ENCODE measurements around the gene THSD7B. TPM values are rescaled to one million over a fixed set of nuclear protein-coding genes. Genes with fewer than 3 reads are reported as not detected.

Gene THSD7B
- total RNA-seq, 1 experiment from 2014 or later = not detected

DNA sequence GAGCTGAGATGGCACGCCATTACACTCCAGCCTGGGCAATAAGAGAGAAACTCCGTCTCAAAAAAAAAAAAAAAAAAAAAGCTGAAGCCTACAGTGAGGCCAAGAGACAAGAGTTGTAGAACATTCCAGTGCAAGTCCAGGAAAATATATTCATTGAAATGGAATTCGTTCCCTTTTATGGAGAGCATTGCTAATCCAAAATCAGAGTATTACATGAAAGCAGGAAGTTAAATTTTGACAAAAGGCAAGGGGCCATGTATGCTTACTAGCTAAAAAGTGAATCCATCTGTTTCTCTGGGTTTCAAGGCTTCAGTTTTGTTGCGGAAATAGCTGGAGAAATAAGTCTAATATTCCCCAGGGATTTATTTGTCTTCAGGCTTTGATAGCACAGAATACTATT lies 471.7 kb downstream of the THSD7B start:
- in situ Hi-C loops (cut with HindIII; ENCODE audit: low pct_unique_long_range_greater_than_20kb, low sequenced_read_pairs) = no loop called here
- no peak for DNase-seq (ENCODE audit: low read depth, low spot score)

- in situ Hi-C loops (cut with HindIII; ENCODE audit: low pct_unique_long_range_greater_than_20kb, low sequenced_read_pairs) = no loop called here
- no peak for DNase-seq (ENCODE audit: low read depth, low spot score)
Observed at GRCh38 chr2:137238065-137238464, 472.7 kb downstream of the THSD7B start.

- in situ Hi-C loops (cut with HindIII; ENCODE audit: low pct_unique_long_range_greater_than_20kb, low sequenced_read_pairs) = no loop called here
- DNase-seq (ENCODE audit: low read depth, low spot score) = no peak
Observed at GRCh38 chr2:137249463-137250130, 484.3 kb downstream of the THSD7B start.

GRCh38 chr2:137250401-137250800 lies 485.1 kb downstream of the THSD7B start:
- in situ Hi-C loops (cut with HindIII; ENCODE audit: low pct_unique_long_range_greater_than_20kb, low sequenced_read_pairs) = no loop called here
- no peak for DNase-seq (ENCODE audit: low read depth, low spot score)

DNA sequence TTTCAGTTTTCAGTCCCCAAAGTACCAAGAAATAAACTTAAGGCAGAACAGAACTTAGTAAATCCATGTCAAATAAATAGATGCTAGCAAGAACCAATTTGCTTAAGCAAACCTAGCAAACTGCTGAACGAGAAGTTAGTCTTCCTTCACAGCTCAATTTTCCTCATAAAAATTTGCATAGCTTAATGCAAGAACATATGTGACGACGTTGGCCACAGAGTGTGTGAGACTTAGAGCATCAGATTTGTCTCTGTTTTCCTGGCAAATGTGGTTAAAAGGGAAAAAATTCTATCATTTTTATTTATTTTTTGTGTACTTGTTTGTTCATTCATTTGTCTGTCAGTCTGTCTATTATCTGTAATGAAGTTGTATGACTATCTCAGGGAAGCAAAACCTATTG lies 485.7 kb downstream of the THSD7B start:
- DNase-seq (ENCODE audit: low read depth, low spot score) = no peak
- in situ Hi-C loops (cut with HindIII; ENCODE audit: low pct_unique_long_range_greater_than_20kb, low sequenced_read_pairs) = no loop called here

DNA sequence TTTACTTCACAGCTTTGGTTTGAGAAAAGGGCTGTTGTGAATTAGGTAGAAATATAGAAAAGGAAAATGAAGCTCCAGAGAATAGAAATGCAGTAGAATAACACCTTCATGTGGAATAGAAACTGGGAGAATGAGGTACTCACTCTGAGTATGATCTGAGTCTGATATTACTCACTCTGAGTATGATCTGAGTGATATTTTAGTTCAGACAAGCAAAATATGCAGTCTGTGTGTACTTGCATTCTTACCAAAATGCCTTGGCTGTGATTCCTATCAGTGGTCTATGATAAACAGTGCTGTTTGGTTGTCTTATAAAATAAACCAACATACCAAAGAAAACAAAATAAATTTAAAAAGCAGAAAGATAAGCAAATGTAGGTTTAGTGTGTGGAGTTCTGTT lies 487.6 kb downstream of the THSD7B start:
- no peak for DNase-seq (ENCODE audit: low read depth, low spot score)

DNA sequence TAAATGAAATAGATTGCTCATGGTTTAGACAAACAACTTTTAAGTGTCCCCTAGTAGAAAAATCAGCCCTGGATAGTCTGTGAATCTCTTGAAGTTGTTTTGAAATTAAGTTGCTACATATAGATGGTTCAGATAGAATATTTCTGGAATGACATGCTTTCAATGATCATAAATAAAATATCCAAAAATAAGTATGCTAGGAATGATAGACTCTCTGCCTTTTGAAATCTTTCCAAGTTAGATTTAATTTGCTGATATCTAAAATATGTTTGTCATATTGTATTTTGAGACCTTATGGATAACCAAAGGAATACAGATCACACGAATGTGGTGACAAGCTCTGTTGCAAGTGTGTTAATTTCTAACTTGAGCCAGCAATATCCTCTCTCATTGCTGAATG lies 488.7 kb downstream of the THSD7B start:
- DNase-seq (ENCODE audit: low read depth, low spot score) = no peak
- in situ Hi-C loops (cut with HindIII; ENCODE audit: low pct_unique_long_range_greater_than_20kb, low sequenced_read_pairs) = no loop called here

More for the DNA sequence above, 487.6 kb downstream of the THSD7B start:
- in situ Hi-C loops (cut with HindIII; ENCODE audit: low pct_unique_long_range_greater_than_20kb, low sequenced_read_pairs) = no loop called here

- in situ Hi-C loops (cut with HindIII; ENCODE audit: low pct_unique_long_range_greater_than_20kb, low sequenced_read_pairs) = no loop called here
Observed at GRCh38 chr2:137255345-137255744, 490.0 kb downstream of the THSD7B start.

GRCh38 chr2:137255990-137256389 lies 490.6 kb downstream of the THSD7B start:
- in situ Hi-C loops (cut with HindIII; ENCODE audit: low pct_unique_long_range_greater_than_20kb, low sequenced_read_pairs) = no loop called here
- no peak for DNase-seq (ENCODE audit: low read depth, low spot score)

More at GRCh38 chr2:137255345-137255744, 490.0 kb downstream of the THSD7B start:
- DNase-seq (ENCODE audit: low read depth, low spot score) = no peak

DNA sequence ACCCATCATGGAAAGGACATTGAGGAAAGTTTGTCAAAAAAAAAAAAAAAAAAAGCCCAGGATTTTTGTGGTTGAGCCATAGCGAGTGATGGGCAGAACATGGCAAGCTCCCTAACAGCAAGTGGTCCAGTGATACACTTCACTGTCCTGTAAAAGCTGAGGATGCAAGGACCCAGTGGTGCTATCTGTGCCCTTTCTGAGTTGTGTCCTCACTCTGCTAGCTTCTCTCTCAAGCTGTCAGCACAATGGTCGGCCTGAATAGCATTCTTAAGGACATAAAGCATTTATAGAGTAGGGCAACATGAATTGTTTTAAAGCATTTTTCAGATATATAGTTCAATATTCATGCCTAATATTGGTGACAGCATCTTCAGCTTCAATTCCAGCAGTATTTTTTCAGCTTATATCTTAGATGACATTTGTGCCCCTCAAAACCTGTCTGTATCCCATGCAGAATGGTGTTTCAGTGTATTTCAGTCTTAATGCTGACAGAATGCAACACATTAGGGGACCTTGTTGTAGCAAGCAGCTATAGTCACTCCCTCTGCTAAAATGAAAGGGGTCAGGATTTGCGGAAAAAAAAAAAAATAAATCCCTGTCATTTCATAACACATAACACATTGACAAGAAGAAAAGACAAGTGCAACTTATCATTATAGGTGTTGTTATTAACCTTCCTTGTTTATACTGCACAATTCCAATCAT lies 496.7 kb downstream of the THSD7B start:
- in situ Hi-C loops (cut with HindIII; ENCODE audit: low pct_unique_long_range_greater_than_20kb, low sequenced_read_pairs) = no loop called here
- no peak for DNase-seq (ENCODE audit: low read depth, low spot score)

DNA sequence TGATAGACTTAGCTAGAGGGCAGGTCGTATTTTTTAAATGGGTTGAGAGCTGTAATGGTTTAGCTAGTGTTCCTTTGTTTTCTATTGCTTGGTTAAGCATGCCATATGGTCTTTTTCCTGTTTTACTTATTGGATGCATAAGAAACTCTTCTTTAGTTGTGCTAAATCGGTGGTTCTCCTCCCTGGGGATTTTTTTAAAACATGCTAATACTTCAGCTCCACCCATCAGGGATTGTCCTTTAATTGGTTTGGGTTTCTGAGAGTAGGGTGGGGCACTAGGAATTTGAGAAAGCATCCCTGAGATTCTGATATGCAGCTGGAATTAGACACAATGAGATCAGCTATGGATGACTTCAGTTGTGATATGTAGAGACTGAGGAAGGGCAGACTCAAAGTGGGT lies 497.2 kb downstream of the THSD7B start:
- DNase-seq (ENCODE audit: low read depth, low spot score) = no peak
- in situ Hi-C loops (cut with HindIII; ENCODE audit: low pct_unique_long_range_greater_than_20kb, low sequenced_read_pairs) = no loop called here

DNA sequence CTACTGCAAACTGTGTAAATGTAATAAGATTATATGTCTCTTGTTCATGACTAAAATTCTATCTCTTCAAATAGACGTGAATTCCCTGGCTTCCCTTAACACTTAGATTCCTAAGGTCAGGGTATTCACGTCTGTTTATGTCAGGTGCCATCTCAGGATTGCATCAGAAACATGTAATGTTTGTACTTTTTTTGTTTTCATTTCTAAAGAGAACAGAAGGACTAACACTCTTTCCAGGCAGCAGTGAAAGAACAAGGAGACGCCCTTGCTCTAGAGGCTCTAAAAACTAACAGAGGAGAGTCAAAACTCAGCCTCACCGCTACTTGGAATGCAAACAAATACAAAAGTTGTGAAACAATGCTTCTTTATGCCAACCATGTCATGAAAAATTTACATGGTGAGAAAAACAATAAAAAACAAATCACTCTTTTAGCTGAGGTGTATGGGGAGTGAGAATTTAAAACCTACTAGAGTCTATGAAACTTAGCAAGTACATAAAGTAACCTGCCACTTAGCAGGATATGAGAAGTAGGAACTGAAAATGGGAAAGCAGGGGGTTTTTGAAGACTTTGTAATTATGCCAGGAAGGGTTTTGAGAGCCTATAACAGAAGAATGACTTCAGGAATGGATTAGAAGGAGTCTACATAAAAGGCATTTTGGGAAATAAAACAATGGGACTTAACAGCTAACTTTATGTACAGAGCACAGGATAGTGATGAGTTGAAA lies 522.7 kb downstream of the THSD7B start:
- in situ Hi-C loops (cut with HindIII; ENCODE audit: low pct_unique_long_range_greater_than_20kb, low sequenced_read_pairs) = no loop called here
- DNase-seq (ENCODE audit: low read depth, low spot score) = no peak

GRCh38 chr2:137291836-137292570 lies 526.7 kb downstream of the THSD7B start:
- no peak for DNase-seq (ENCODE audit: low read depth, low spot score)
- in situ Hi-C loops (cut with HindIII; ENCODE audit: low pct_unique_long_range_greater_than_20kb, low sequenced_read_pairs) = no loop called here

DNA sequence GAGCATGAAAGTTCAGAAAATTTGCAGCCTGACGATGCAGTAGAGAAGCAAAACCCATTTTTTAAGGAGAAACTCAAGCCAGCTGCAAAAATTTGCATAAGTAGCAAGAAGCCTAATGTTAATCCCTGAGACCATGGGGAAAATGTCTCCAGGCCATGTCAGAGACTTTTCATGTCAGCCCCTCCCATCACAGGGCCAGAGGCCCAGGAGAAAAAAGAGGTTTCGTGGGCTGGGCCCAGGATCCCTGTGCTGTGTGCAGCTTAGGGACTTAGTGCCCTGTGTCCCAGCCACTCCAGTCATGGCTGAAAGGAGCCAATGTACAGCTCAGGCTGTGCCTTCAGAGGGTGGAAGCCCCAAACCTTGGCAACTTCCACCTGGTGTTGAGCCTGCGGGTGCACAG lies 533.0 kb downstream of the THSD7B start:
- in situ Hi-C loops (cut with HindIII; ENCODE audit: low pct_unique_long_range_greater_than_20kb, low sequenced_read_pairs) = no loop called here
- no peak for DNase-seq (ENCODE audit: low read depth, low spot score)

DNA sequence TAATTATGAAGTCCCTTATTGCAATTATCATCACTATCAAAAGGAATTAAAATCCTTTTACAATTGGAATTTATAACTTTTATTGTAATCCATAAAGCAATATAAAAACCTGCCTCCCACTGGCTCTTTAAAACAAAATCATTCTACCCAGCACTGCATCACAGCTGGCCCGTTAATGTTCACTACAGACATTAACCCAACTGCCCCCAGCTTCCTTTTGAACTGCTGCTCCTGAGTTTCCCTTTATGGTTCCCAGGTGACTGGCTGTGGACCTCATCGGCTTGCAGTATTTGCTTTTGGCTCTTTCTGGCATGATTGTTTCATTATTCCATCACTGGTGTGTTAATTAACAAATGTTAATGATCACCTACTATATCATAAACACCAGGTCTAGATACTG lies 535.6 kb downstream of the THSD7B start:
- DNase-seq (ENCODE audit: low read depth, low spot score) = no peak

GRCh38 chr2:137302957-137303356 lies 537.6 kb downstream of the THSD7B start:
- DNase-seq (ENCODE audit: low read depth, low spot score) = no peak
- in situ Hi-C loops (cut with HindIII; ENCODE audit: low pct_unique_long_range_greater_than_20kb, low sequenced_read_pairs) = no loop called here

More for the DNA sequence above, 535.6 kb downstream of the THSD7B start:
- in situ Hi-C loops (cut with HindIII; ENCODE audit: low pct_unique_long_range_greater_than_20kb, low sequenced_read_pairs) = no loop called here

GRCh38 chr2:137316075-137316474 lies 550.7 kb downstream of the THSD7B start:
- no peak for DNase-seq (ENCODE audit: low read depth, low spot score)
- in situ Hi-C loops (cut with HindIII; ENCODE audit: low pct_unique_long_range_greater_than_20kb, low sequenced_read_pairs) = no loop called here

- in situ Hi-C loops (cut with HindIII; ENCODE audit: low pct_unique_long_range_greater_than_20kb, low sequenced_read_pairs) = no loop called here
- DNase-seq (ENCODE audit: low read depth, low spot score) = no peak
Observed at GRCh38 chr2:137321566-137321965, 556.2 kb downstream of the THSD7B start.

Measured in SK-MEL-5 (cell line).